Left lobe of liver (tissue), 2 donors: ENCODE results near the gene LGI1. TPM values are rescaled to one million over a fixed set of nuclear protein-coding genes. Genes with fewer than 3 reads are reported as not detected.
A peak's percentile ranks its signal among the peaks of the same experiment; 100 is the strongest.

Experiments used
- ATAC-seq: fragments of 200-7000 bp; cut with Tn5 transposase; one replicate; pipeline ENCODE4 v1.9.1; 2020; ENCODE audit warnings: mild to moderate bottlenecking, moderate library complexity
- DNase-seq: peaks from one replicate; pipeline ENCODE4 v3.0.0-alpha.2; 2020; ENCODE audit warnings: low spot score
- total RNA-seq: library from RNA; stranded (reverse); gene quantifications from one replicate; pipeline ENCODE4 v1.2.1, GENCODE V29; 2021
- donor health status: DM: no; HTN: no; CAD: no; lungs with moderate emphysema.
- donor health status: DM: no; HTN: yes; CAD: no.

LGI1 gene
- total RNA-seq, 1 donor from 2014 or later = 0.75 TPM

GRCh38 chr10:93754761-93755160 is 3.0 kb upstream of the LGI1 start:
- DNase-seq = no peak
- no peak for ATAC-seq

GRCh38 chr10:93755443-93756116 is 2.2 kb upstream of the LGI1 start:
- ATAC-seq (no peak), DNase-seq (no peak)

- no peak for DNase-seq
- ATAC-seq = no peak
These were observed 1.6 kb upstream of the LGI1 start for GRCh38 chr10:93756118-93756517.

GRCh38 chr10:93757136-93757535 is 600 bp upstream of the LGI1 start:
- no peak for DNase-seq
- ATAC-seq = no peak

GRCh38 chr10:93758508-93758885 is 761 bp downstream of the LGI1 start:
- ATAC-seq = no peak
- no peak for DNase-seq

GRCh38 chr10:93758891-93759410 is 1.2 kb downstream of the LGI1 start:
- peak; percentile 30 for ATAC-seq
- DNase-seq = no peak

- no peak for ATAC-seq
- no peak for DNase-seq
These were observed 2.8 kb downstream of the LGI1 start for GRCh38 chr10:93760490-93760889.

GRCh38 chr10:93762979-93763391 is 5.2 kb downstream of the LGI1 start:
- DNase-seq (no peak), ATAC-seq (peak; percentile 48)

GRCh38 chr10:93766918-93767317 is 9.2 kb downstream of the LGI1 start:
- DNase-seq = no peak

GRCh38 chr10:93767724-93768399 is 10.1 kb downstream of the LGI1 start:
- peak; percentile 69 for ATAC-seq

More at GRCh38 chr10:93766918-93767317, 9.2 kb downstream of the LGI1 start:
- ATAC-seq = no peak

GRCh38 chr10:93768892-93769291 is 11.2 kb downstream of the LGI1 start:
- no peak for ATAC-seq

More at GRCh38 chr10:93767724-93768399, 10.1 kb downstream of the LGI1 start:
- DNase-seq = no peak

GRCh38 chr10:93771354-93771753 is 13.6 kb downstream of the LGI1 start:
- DNase-seq = no peak
- no peak for ATAC-seq

More at GRCh38 chr10:93768892-93769291, 11.2 kb downstream of the LGI1 start:
- DNase-seq = no peak

- no peak for DNase-seq
- peak; percentile 40 for ATAC-seq
These were observed 15.4 kb downstream of the LGI1 start for GRCh38 chr10:93773120-93773519.

GRCh38 chr10:93773705-93774104 is 16.0 kb downstream of the LGI1 start:
- peak; percentile 92 for DNase-seq
- ATAC-seq = peak; percentile 83

GRCh38 chr10:93775356-93775755 is 17.6 kb downstream of the LGI1 start:
- ATAC-seq = peak; percentile 75
- peak; percentile 80 for DNase-seq

GRCh38 chr10:93777092-93777491 is 19.4 kb downstream of the LGI1 start:
- DNase-seq (no peak), ATAC-seq (no peak)

- ATAC-seq (peak; percentile 94), DNase-seq (no peak)
These were observed 26.3 kb downstream of the LGI1 start for GRCh38 chr10:93784059-93784458.

- ATAC-seq (no peak), DNase-seq (no peak)
These were observed 30.9 kb downstream of the LGI1 start for GRCh38 chr10:93788413-93789208.

- DNase-seq (no peak), ATAC-seq (no peak)
These were observed 32.7 kb downstream of the LGI1 start for GRCh38 chr10:93790439-93790838.

- no peak for ATAC-seq
- DNase-seq = no peak
These were observed 38.4 kb downstream of the LGI1 start for GRCh38 chr10:93796167-93796566.

- DNase-seq (no peak), ATAC-seq (no peak)
These were observed 40.1 kb downstream of the LGI1 start for GRCh38 chr10:93797825-93798224.
